Measurements from ENCODE around the gene SBF2.

Gene SBF2

DNA sequence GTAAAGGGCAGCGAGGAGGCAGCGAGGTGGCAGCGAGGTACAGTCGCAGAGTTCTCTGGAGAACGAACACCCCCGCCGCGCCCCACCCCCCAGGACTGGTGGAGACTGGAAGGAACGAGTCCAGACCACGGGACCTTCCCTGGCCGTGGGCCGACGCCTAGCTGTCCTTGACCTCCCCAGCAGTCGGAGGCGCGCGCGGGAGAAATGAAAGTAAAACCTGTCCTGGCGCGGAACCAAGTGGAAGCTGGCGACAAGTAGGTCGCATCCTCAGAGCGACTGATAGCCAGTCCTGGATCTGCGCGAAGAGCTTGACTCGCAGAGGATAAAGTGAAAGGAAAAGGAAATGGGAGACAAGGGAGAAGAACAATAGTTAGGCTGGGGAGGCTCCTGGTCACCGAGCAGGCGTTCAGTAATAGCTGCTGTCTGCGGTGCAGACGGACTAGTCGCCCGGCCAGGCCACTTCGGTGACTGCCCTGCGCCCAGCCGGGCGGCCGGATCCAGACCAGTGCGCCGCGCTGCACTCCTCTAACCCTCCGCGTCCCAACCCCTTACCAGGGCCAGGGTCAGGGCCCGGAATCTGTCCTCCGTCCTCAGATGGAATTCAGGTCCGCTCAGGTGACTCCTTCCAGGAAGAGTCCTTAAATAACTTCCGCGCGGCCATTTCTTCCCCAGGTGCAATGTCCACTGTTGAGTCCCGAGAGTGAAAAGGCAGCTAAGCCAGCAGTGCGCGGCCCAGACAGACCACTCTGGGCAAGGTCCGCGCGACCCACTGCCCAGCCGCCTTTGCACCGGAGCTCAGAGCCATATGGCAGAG, 8.9 kb upstream of the SBF2 start:
- in situ Hi-C loops (cut with MboI; ENCODE audit: low sequenced_read_pairs) = loop anchor here (25.0 kb wide), 1 partner anchor 541 kb away; no protein-coding TSS in a partner anchor

DNA sequence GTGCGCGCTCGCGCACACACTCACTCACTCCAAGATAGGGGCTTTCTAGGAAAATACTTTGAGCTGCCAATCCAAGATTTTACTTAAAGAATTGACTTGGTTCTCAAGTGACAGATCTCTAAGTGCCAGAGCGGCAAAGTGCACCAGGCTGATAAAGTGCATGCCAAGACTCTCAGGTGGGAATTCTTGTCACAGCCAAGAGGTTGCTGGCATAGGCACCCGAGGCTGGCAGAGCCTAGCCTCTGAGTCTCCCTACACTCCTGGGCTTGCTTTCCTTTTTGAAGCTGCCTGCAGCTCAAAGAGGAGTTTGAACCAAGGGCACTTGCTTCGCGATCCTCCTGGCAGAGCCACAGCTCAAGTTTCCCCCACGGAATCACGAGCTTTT, 8.3 kb upstream of the SBF2 start:
- in situ Hi-C loops (cut with MboI; ENCODE audit: low sequenced_read_pairs) = loop anchor here (25.0 kb wide), 1 partner anchor 540 kb away; no protein-coding TSS in a partner anchor

DNA sequence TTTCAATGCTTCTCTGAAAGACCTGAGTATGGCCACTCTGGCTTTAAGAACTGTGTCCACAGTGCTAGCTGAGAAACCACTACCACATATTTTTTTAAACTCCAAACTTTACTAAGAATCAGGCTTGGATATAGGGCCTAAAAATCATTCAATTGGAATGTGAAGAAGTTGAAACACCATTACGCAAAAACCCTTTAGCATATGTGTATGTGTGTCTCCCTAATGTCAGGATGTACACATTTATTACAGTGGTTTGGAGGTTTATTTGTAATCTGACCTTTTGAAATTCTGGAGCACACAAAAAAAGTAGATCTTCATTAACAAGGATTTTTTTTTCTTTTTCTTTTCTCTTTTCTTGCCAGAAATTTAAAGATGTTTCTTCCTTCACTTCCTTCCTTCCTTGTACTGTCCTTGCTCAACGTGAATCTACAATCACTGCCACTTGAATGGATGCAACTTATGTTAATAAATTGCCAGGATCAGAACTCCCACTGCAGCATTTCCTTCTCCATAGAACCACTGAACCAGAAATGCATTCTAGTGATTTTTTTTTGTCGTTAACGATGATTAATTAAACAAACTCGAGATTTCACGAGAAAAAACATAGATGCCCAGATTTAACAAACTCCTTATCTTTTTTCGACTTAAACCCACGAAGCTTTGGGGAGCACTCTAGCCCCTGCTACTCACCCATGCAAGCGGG, 7.8 kb upstream of the SBF2 start:
- in situ Hi-C loops (cut with MboI; ENCODE audit: low sequenced_read_pairs) = loop anchor here (25.0 kb wide), 1 partner anchor 540 kb away; no protein-coding TSS in a partner anchor

DNA sequence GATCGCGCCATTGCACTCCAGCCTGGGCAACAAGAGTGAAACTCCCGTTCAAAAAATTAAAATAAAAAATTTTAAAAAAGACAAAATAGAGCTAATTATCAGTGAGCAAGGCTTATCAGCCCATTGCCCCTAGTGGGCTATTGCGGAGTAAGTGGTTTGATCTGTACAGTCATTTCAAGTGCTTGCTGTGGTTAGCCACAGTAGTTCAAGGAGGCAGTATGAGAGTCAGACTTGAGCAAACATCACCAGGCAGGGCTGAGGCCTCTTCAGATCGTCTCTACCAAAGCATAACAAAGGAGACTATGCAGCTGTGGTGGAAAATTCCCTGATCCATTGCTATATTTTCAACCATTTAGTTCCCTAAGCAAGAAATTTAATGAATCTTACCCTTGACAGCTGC, 4.3 kb upstream of the SBF2 start:
- in situ Hi-C loops (cut with MboI; ENCODE audit: low sequenced_read_pairs) = no loop called here

DNA sequence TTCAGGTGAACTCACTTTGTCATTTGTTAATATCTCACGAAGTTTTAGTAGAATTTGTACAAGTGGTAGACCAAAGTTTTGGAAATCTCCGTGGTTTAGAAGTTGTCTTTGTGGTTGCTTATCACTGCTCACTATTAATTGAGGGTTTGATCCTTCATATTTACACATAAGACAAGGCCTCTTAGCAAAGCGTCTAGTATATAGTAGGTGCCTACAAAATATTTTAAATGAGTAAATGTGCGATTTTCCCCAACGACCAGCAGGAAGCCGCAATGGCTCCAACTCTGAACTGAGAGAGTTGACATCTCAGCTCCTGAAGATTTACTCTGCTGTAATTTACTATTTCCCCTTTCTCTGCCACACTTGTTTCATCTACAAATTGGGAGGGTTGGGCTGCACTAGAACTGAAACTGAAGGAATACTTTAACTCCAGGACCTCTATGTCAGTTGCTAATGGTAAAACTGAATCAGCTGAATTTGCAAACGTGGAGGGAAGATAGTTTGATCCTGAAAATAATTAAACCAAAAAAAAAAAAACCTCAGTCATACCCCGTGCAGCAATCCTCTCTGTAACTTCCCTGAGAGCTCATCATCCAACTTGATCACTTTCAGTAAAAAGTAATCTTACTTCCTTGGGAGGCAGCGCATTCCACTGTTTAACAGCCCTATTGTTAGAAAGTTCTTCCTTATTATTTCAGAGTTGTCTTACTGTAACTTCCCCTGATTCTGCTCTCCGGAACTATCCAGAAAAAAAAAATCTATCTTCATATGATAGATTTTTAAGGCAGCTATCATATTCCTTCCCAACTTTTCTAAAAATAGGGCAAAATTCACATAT, 1.3 kb upstream of the SBF2 start:
- in situ Hi-C loops (cut with MboI; ENCODE audit: low sequenced_read_pairs) = no loop called here

DNA sequence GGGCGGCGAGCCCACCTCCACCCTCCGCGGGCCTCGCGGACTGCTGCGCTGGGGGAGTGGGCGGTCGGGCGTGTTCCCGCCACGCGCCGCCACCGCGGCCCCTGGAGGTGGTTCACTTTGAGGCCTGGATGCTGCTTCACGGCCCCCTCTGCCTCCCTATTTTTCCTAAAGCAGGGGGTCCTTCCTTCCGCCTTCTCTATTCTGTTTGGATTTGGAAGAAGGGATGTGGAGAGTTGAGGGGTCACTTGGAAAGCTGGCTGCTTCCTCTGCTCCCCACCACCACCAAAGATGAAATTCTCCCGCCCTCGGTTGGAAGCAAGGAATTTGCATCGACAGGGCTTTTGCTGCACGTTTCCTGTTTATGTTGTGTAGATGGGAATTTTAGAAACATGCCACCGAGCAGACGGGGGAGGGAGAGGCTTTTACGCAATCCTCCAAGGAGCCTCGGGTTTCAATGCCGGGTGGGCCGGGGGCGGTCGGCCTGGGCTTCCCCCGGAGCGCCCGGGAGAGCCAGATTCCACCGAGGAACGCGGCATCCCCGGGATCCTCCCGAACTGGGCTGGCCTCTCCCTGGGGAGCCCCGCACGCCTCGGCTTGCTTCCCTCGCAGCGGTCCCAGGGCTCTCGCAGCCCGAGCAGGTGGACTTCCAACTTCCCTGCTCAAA, 403 bp upstream of the SBF2 start:
- in situ Hi-C loops (cut with MboI; ENCODE audit: low sequenced_read_pairs) = no loop called here

DNA sequence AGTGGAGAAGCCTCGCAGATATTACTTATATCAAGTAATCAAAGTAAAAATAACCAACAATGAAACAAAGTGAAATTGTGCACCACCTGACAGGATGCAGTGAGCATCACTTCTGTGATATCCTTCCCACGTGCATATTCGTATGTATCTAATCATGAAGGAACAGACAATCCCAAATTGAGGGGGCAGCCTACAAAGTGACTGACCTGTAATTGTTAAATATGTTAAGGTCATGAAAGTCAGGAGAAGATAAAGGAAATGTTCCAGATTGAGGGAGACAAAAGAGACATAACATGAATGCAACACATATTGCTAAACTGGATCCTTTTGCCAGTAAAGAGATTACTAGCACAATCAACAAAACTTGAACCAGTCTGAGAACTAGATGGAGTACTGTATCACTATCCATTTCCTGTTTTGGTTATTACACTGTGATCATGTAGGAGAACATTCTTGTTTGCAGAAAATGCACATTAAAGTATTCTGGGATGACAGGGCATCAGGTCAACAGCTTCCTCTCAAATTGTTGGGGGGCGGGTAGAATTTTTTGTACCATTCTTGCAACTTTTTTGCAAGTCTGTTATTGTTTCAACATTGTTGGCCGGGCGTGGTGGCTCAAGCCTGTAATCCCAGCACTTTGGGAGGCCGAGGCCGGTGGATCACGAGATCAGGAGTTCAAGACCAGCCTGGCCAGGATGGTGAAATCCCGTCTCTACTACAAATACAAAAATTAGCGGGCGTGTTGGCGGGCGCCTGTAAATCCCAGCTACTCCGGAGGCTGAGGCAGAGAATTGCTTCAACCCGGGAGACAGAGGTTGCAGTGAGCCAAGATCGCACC, 2.0 kb downstream of the SBF2 start:
- in situ Hi-C loops (cut with MboI; ENCODE audit: low sequenced_read_pairs) = no loop called here

DNA sequence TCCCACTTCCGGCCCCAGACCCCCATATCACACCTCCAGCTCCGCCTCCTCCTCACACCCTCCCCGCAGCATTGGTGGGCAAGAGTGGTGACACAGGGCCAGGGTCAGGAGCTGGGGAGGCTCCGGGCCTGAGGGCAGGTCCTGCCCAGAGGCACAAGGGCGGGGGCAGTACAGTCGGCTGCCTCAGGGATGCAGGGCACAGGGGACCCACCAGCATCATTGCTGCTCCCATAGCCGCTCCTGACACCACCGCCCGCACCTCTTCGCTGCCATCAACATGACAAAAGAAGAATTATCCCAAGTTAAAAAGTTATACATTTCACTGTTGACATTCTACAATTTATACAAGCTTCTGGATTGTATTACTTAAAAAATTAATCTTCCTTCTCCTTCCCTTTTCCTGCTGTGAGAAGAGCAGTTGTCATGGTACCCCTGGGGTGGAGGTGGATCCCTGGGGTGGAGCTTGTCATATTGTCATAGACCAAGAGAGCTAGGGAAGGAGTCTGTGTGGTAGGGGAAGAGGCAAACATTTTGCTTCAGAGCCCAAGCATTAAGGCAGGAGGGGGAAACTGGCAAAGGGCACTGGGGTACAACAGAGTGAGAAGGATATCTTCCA, 4.1 kb downstream of the SBF2 start:
- in situ Hi-C loops (cut with MboI; ENCODE audit: low sequenced_read_pairs) = no loop called here

DNA sequence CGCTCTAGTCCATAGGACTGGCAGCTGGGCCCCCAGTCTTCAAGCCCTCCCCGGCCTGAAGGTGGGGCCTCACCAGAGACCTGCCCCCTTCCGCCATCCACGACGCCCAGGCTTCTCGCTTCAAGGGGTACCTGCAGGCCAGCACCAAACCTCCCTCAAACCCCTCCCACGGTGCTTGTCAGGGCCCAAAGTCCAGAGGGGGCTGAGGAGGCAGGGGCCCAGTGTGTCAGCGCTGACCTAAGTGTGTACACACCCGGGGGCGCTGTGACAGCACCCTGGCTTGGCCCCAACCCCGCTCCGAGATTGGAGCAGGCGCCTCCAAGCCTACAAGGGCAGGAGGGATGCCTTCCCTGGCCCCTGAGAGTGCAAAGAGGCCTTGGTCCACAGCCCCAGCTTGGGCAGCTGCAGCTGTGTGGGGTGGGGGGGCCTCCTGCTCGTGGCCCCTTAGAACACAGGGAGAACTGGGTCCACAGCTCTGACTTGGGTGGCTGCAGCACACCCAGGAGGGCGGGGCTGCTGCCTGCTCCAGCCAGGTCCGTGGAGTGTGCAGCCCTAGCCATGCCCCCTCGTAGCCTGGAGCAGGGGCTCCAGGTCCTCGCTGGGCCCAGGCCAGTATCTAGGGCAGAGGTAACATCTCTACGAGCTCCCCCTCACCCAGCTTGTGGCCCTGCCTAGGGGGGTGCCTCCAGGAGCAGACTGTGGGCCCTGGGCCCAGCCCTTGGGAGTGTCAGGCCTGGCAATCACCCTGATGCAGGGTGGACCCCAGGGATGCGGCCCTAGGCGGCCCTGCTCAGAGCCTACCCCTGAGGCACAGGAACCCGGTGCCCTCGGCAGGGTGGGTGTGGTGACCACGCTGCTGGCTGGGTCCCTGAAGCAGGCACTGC, 4.9 kb downstream of the SBF2 start:
- in situ Hi-C loops (cut with MboI; ENCODE audit: low sequenced_read_pairs) = no loop called here

DNA sequence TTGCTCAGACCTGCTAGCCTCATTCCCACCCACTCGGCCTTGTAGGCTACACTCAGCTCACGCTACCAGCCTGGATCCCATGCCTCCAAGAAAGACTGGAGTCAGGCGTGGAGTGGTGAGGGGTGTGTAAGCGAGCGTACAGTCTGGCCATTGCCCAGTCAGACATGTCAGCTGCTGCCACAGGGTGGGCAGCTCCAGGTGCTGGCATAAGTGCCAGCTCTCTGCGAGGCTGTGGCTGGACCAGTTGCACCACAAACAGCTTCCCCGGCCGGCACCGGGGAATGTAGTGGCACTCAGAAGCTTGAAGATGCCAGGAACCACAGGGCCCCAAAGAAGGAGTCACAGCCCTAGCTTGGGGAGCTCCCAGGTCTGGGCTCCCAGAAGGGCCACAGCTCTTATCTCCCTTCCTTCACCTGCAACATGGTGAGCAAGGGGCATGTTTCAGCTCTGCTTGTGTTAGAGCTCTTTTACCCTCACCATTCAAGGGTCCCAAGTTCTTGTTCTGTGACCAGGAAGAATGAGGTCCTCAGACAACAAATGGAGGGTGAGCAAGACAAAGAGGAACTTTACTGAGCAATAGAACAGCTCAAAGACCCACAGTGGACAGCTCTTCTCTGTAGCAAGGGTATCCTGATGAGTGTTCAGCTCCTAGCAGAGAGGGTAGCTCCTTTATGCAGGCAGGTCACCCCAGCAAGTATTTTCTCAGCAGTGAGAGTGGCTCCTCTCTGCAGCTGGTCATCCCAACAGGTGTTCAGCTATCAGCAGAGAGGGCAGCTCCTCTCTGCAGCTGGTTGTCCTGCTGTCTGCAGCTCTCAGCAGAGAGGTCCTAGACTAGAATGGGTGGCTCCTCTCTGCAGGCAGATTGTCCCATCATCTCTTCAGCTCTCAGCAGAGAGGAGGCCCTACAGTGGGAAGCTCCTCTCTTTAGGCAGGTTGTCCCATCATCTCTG, 6.0 kb downstream of the SBF2 start:
- in situ Hi-C loops (cut with MboI; ENCODE audit: low sequenced_read_pairs) = no loop called here

DNA sequence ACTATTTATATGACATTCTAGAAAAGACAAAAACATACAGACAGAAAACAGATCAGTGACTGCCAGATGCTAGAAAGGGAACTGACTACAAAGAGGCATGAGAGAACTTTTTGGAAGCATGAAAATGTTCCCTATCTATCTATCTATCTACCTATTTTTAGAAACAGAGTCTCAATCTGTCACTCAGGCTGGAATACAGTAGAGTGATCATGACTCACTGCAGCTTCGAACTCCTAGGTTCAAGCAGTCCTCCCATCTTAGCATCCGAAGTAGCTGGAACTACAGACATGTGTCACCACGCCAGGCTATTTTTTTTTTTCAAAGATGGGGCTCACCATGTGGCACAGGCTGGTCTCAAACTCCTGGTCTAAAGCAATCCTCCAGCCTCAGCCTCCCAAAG, 6.9 kb downstream of the SBF2 start:
- in situ Hi-C loops (cut with MboI; ENCODE audit: low sequenced_read_pairs) = no loop called here

DNA sequence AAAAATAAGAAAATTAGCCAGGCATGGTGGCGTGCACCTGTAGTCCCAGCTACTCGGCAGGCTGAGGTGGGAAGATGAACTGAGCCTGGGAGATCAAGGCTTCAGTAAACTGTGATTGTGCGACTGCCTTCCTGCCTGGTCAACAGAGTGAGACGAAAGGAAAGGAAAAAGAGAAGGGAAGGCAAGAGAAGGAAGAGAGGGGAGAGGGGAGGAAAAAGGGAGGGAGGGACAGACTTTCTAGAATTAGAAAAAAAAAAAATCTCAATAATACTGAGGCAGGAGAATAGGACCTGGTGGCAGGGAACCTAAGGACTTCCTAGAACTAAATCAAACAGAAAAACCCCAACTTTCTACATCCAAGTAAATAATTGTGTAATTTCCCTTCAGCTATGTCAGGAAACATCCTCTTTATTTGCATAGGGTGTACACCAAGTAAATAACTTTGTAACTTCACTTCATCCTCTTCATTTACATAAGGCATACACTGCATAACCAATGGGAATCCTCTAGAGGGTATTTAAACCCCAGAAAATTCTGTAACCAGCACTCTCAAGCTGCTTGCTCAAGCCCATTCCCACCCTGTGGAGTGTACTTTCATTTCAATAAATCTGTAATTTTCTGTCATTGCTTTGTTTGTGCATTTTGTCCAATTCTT, 8.7 kb downstream of the SBF2 start:
- in situ Hi-C loops (cut with MboI; ENCODE audit: low sequenced_read_pairs) = no loop called here

DNA sequence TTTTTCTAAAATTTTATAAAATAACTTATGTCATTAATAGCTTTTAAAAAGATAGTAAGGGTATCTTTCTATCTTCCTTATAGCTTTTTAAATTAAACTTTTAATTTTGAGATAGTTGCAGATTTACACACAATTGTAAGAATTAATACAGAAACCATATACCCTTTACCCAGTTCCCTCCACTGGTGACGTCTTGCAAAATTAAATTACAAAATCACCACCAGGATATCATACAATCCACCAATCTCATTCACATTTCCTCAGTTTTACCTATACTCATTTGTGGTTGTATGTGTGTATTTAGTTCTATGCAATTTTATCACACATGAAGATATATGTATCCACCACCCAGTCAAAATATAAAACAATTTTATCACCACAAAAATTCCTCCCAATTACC, 10.0 kb downstream of the SBF2 start:
- in situ Hi-C loops (cut with MboI; ENCODE audit: low sequenced_read_pairs) = no loop called here

DNA sequence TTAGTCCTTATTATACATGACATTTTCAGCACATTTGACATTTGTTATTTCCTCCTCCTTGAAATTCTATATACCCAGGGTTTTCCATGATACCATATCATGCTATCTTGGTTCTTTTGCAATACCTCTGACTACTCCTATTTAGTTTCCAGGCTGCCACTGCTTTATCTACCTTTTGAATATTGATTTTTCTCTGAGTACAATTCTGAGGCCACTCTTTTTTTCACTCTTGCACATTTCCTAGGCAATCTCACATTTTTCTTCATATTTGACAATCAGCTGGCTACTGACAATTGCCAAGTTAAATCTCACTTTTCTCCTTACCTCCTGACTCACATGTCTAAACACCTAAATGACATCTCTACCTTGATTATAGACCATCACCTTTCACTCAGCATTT, 11.9 kb downstream of the SBF2 start:
- in situ Hi-C loops (cut with MboI; ENCODE audit: low sequenced_read_pairs) = no loop called here

DNA sequence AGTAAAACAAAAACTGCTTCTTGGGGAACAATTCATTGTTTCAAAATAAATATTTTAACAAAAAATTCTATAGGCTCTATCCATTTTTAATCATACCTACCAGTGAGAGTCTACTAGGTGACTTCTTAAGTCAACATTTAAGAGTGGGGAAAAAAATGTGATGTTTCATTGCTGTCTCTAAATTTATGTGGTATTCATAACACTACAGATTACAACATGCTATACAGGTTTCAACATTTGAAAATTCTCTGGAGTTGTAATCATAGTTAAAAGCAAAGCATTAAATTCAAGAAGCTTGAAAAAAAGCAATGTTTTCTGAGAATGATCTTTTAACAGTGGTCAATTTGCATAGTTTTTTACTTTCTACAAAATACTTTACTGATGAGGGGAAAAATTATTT, 18.3 kb downstream of the SBF2 start:
- in situ Hi-C loops (cut with MboI; ENCODE audit: low sequenced_read_pairs) = no loop called here

DNA sequence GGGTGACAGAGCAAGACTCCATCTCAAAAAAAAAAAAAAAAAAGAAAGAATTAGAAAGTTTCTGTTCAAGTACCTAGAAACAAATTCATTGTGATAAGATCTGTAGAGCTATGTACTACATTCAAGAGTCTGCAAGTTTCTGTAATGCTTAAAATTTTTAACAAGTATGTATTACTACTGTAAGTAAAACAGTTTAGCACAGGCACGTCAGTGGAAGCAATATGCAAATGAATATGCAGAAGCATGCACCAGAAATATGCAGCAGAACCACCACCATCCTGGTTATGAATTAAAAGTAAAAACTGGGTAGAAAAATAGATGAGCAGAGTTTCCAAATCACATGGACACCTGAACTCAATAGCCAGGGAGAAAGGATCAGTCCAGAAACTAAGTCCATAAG, 19.3 kb downstream of the SBF2 start:
- in situ Hi-C loops (cut with MboI; ENCODE audit: low sequenced_read_pairs) = no loop called here

DNA sequence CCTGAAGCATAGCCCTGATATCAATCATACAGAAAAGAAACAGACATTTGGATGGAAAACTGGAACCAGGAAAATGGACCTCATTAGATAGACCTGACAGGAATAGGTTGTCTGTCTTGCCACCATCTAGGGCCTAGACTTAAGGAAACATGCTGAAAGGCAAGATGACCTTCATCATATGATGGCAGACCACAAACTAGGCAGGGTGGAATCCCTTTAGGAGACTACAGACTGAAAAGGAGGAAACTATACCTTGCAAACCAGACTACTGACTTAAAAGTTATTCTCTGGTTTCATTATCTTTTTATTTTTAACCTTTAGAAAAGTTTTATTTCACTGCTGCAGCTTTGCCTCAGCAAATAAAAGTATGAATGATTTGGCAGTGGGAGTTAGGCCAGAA, 20.3 kb downstream of the SBF2 start:
- in situ Hi-C loops (cut with MboI; ENCODE audit: low sequenced_read_pairs) = no loop called here

Measured in HL-60/S4 (cell line).